HepG2 (cell line): Measurements from ENCODE around the gene SUDS3. TPM values are rescaled to one million over a fixed set of nuclear protein-coding genes. Genes with fewer than 3 reads are reported as not detected.

Experiments used
- ATAC-seq: fragments of 200-7000 bp; cut with Tn5 transposase; 3 replicates; pipeline ENCODE4 v1.9.1; 2020; ENCODE audit warnings: mild to moderate bottlenecking, moderate library complexity
- BruUV-seq: library from RNA; stranded (reverse); fragments of 400-500 nt; replicated peaks from 2 replicates; lab custom pipeline; 2021; lab: Mats Ljungman, UMichigan
- CTCF ChIA-PET: fragments of 300-600 bp; formaldehyde crosslinking; extraction: SDS; loops from one replicate; lab custom pipeline; 2021; ENCODE audit warnings: low total read pairs, inconsistent platforms, low intra/inter-chr PET ratio; lab: Yijun Ruan, JAX
- POLR2A ChIA-PET: fragments of 350-600 bp; sonication (Branson Sonifier 250); formaldehyde crosslinking; loops from one replicate; lab custom pipeline; 2020; ENCODE audit warnings: antibody characterized with exemption, inconsistent platforms; lab: Yijun Ruan, JAX
- DNase-seq: peaks from one replicate; pipeline ENCODE4 v3.0.0-alpha.2; 2015; ENCODE audit warnings: low spot score
- FAIRE-seq: peaks from 3 replicates; lab custom pipeline; 2011; peaks lifted over from hg19 to GRCh38; lab: Jason Lieb, UNC
- H2AFZ ChIP-seq: one replicate; pipeline ENCODE4 v1.6.1; 2011; ENCODE audit warnings: low read length, inconsistent platforms
- H3K27ac ChIP-seq: fragments of 300-600 bp; 3 replicates; pipeline ENCODE4 v1.8.0; 2011; ENCODE audit warnings: mixed run types, mild to moderate bottlenecking, mixed read lengths, low read length, inconsistent platforms; ENCODE audit not compliant: insufficient read depth; ENCODE audit errors: extremely low read length
- H3K27me3 ChIP-seq, 2 experiments: fragments of 200-600 bp in 1 of 2; 2 replicates in 1 of 2; 3 replicates in 1 of 2; pipeline versions ENCODE4 v1.6.0 to v1.8.0; 2011; ENCODE audit warnings: low read length in 2 of 2, mild to moderate bottlenecking in 2 of 2, moderate library complexity in 2 of 2, inconsistent platforms in 1 of 2; ENCODE audit not compliant: insufficient read depth in 2 of 2, control insufficient read depth in 1 of 2
- H3K36me3 ChIP-seq, 2 experiments: fragments of 200-600 bp in 1 of 2; replicated peaks in 1 of 2; 2 replicates in 1 of 2; 3 replicates in 1 of 2; pipeline versions ENCODE4 v1.5.1 to v1.8.0; 2011; ENCODE audit warnings: low read length in 2 of 2, inconsistent platforms in 1 of 2; ENCODE audit not compliant: insufficient read depth in 2 of 2, control insufficient read depth in 1 of 2
- H3K4me1 ChIP-seq: 2 replicates; pipeline ENCODE4 v1.5.1; 2012; ENCODE audit warnings: low read length, inconsistent platforms; ENCODE audit not compliant: insufficient read depth
- H3K4me2 ChIP-seq: 2 replicates; pipeline ENCODE4 v1.6.0; 2011; ENCODE audit warnings: low read depth, low read length, inconsistent platforms
- H3K4me3 ChIP-seq, 3 experiments: fragments of 200-600 bp in 1 of 3; sonication (generic), shearing (Covaris generic) in 1 of 3; replicated peaks in 1 of 3; 2 replicates each; pipeline ENCODE4 v1.5.1; 2011 to 2016; ENCODE audit warnings: low read length in 3 of 3, inconsistent platforms in 2 of 3, low read depth in 2 of 3, mild to moderate bottlenecking in 2 of 3, control low read depth in 1 of 3, mixed read lengths in 1 of 3; ENCODE audit not compliant: insufficient read depth in 1 of 3
- H3K79me2 ChIP-seq: one replicate; pipeline ENCODE4 v1.6.1; 2011; ENCODE audit warnings: low read length, inconsistent platforms; ENCODE audit not compliant: insufficient read depth
- H3K9ac ChIP-seq: 2 replicates; pipeline ENCODE4 v1.6.0; 2011; ENCODE audit warnings: mild to moderate bottlenecking, low read depth, low read length, inconsistent platforms; ENCODE audit not compliant: insufficient read depth
- H3K9me3 ChIP-seq: 2 replicates; pipeline ENCODE4 v1.5.1; 2012; ENCODE audit warnings: mild to moderate bottlenecking, low read length
- H4K20me1 ChIP-seq: 2 replicates; pipeline ENCODE4 v1.6.0; 2011; ENCODE audit warnings: inconsistent platforms, mild to moderate bottlenecking, low read length, moderate library complexity; ENCODE audit not compliant: insufficient read depth
- DBP ChIP-seq: sonication (generic); formaldehyde crosslinking; IDR thresholded peaks from 2 replicates; pipeline ENCODE4 v1.4.0; 2020; ENCODE audit warnings: missing genetic modification reagents; ENCODE audit errors: not compliant biosample characterization
- GFI1 ChIP-seq: sonication (generic); formaldehyde crosslinking; IDR thresholded peaks from 2 replicates; pipeline ENCODE4 v1.5.0; 2020; ENCODE audit warnings: missing genetic modification reagents, mild to moderate bottlenecking, borderline replicate concordance
- KDM5A ChIP-seq: fragments of 200-600 bp; sonication (generic); IDR thresholded peaks from 2 replicates; pipeline ENCODE4 v1.7.0; 2018; ENCODE audit warnings: antibody characterized with exemption, mild to moderate bottlenecking, low read length, borderline replicate concordance
- MIER3 ChIP-seq: IDR thresholded peaks from 2 replicates; pipeline ENCODE4 v1.6.1; 2016; ENCODE audit warnings: missing compliant biosample characterization, borderline replicate concordance
- PAF1 ChIP-seq: IDR thresholded peaks from 2 replicates; pipeline ENCODE4 v1.6.1; 2016; ENCODE audit warnings: missing genetic modification reagents, missing compliant biosample characterization
- RARA ChIP-seq: IDR thresholded peaks from 2 replicates; pipeline ENCODE4 v1.6.1; 2016; ENCODE audit warnings: missing genetic modification reagents, missing compliant biosample characterization
- REXO4 ChIP-seq: sonication (generic); formaldehyde crosslinking; IDR thresholded peaks from 2 replicates; pipeline ENCODE4 v1.8.0; 2022; ENCODE audit warnings: missing genetic modification reagents, mild to moderate bottlenecking, borderline replicate concordance
- SAP130 ChIP-seq: IDR thresholded peaks from 2 replicates; pipeline ENCODE4 v1.6.1; 2016; ENCODE audit warnings: low read depth
- SOX5 ChIP-seq: IDR thresholded peaks from 2 replicates; pipeline ENCODE4 v1.6.1; 2016; ENCODE audit warnings: borderline replicate concordance
- TSC22D2 ChIP-seq: sonication (generic); formaldehyde crosslinking; IDR thresholded peaks from 2 replicates; pipeline ENCODE4 v1.5.1; 2020; ENCODE audit warnings: missing genetic modification reagents, mild to moderate bottlenecking, borderline replicate concordance
- ZBTB37 ChIP-seq: sonication (generic); formaldehyde crosslinking; IDR thresholded peaks from 2 replicates; pipeline ENCODE4 v1.4.0; 2020; ENCODE audit warnings: mild to moderate bottlenecking, missing genetic modification reagents
- ZFP82 ChIP-seq: sonication (generic); formaldehyde crosslinking; IDR thresholded peaks from 2 replicates; pipeline ENCODE4 v1.5.1; 2020; ENCODE audit warnings: mild to moderate bottlenecking, missing genetic modification reagents, borderline replicate concordance
- ZNF260 ChIP-seq: sonication (generic); formaldehyde crosslinking; IDR thresholded peaks from 2 replicates; pipeline ENCODE4 v1.4.0; 2020; ENCODE audit warnings: missing genetic modification reagents, low read depth, mild to moderate bottlenecking, borderline replicate concordance
- ZNF501 ChIP-seq: sonication (generic); formaldehyde crosslinking; IDR thresholded peaks from 2 replicates; pipeline ENCODE4 v1.5.1; 2020; ENCODE audit warnings: mild to moderate bottlenecking, moderate library complexity, missing genetic modification reagents
- ZXDC ChIP-seq: sonication (generic); formaldehyde crosslinking; IDR thresholded peaks from 2 replicates; pipeline ENCODE4 v1.5.0; 2020; ENCODE audit warnings: mild to moderate bottlenecking, missing genetic modification reagents
- WGBS: methylation state at CpG from one replicate; pipeline ENCODE4 v1.1.6; 2017; ENCODE audit warnings: low lambda C conversion rate; 5-methylcytosine and 5-hydroxymethylcytosine counted together
- in situ Hi-C: cut with HindIII; loops from 2 replicates; pipeline ENCODE4 v1.10.0; 2017; ENCODE audit warnings: low pct_unique_long_range_greater_than_20kb; ENCODE audit not compliant: extremely low pct_ligation_motif_present
- intact Hi-C: fragments of 100-400 bp; cut with micrococcal nuclease; formaldehyde crosslinking; loops from one replicate; pipeline ENCODE4 v1.10.0; 2022; ENCODE audit not compliant: unreplicated experiment
- polyA plus RNA-seq, 8 experiments: library from polyadenylated mRNA; depleted of rRNA in 3 of 8; stranded (reverse) in 7 of 8; unstranded in 1 of 8; fragments of >200 nt; fragmentation: Illumina TruSeq in 4 of 8; extraction: Trizol in 4 of 8; gene quantifications; 2 replicates each; pipeline versions ENCODE4 v1.2.1 to v1.2.3, GENCODE V29; 2011 to 2016; ENCODE audit warnings: low read depth in 4 of 8, missing spikeins in 1 of 8, mixed read lengths in 1 of 8; ENCODE audit not compliant: insufficient read depth in 1 of 8
- total RNA-seq, 5 experiments: library from RNA; depleted of rRNA; stranded (reverse); fragments of >200 nt; fragmentation: Illumina TruSeq; extraction: Trizol; gene quantifications; 2 replicates each; pipeline ENCODE4 v1.2.3, GENCODE V29; 2016; ENCODE audit warnings: low read depth in 1 of 5
- TF ChIP-seq, protein P1 (sequence below): sonication (generic); formaldehyde crosslinking; IDR thresholded peaks from 2 replicates; pipeline ENCODE4 v1.4.0; 2020; ENCODE audit warnings: missing genetic modification reagents

SUDS3 gene
- total and polyA plus RNA-seq, 2 of the 13 experiments (the other 11 are each of a cell fraction or from before 2014, with no cell fraction given), result 20.2 to 33.1 TPM

DNA sequence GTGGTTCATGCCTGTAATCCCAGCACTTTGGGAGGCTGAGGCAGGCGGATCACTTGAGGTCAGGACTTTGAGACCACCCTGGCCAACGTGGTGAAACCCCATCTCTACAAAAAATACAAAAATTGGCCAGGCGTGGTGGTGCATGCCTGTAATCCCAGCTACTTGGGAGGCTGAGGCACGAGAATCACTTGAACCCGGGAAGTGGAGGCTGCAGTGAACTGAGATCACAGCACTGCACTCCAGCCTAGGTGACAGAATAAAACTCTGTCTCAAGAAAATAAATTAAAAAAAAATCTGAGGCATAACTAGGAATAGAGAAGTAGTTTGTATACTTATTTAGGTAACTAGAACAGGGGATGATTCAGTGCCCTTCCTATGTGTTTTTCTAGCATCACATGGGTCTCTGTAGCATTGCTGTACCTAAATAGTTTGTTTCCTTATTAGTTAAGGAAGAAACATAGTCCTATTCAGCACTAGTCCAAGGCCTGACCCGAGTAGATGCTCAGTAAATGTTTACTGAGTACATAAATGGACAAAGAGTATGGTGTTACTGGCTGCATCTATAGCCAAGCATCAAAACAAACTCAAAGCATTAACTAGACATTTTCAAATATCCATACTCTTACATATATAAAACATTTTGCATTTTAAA lies 25.3 kb upstream of the SUDS3 start (continued):
- TF ChIP-seq DBP (CRISPR knock-in tag) (no peak), SOX5 (CRISPR knock-in tag) (peak; percentile 65; the same call in 1 of the 2 replicates), ZXDC (no peak), RARA (peak; percentile 19; the same call in 1 of the 2 replicates), SAP130 (CRISPR knock-in tag) (peak; percentile 34; the same call in 1 of the 2 replicates), GFI1 (CRISPR knock-in tag) (no peak), MIER3 (CRISPR knock-in tag) (no peak)

DNA sequence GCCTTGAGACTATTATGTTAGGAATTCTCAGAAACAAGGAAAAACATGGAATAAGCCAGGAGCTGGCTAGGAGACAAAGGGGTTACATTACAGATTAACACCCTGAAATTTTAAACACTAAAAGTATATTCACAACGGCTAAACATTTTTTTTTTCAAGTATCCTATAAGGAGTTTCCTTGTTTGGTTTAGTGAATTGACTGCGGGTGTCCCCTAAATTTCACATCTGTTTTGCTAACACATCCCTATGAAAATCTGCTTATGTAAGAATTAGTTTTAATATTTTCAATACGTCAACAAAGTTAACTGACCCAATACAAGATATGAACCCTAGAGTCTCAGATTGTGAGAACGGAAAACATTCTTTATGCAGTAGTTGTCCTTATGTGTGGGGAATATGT lies 22.6 kb upstream of the SUDS3 start:
- no peak overlapping the region for H2AFZ ChIP-seq
- no peak overlapping the region for H3K4me2 ChIP-seq
- DNase-seq (no peak), ATAC-seq (no peak), FAIRE-seq (no peak)
- ChIA-PET POLR2A (interaction anchor here (0.6 kb wide), 1 partner anchor 22 kb away, joined by 3 read pairs; the partner anchor contains the start of gene SUDS3), CTCF (no interaction called here)
- in situ Hi-C loops, result no loop called here
- peak overlapping the region; percentile 30 for H3K27ac ChIP-seq
- H3K36me3 ChIP-seq, result no peaks in the 10 kb centered on the region
- H3K27me3 ChIP-seq, result no peaks in the 10 kb centered on the region
- 0 out of 2 replicates have a peak, but pooled peaks cover 7% of the 10 kb centered on the region for H4K20me1 ChIP-seq
- no peak overlapping the region for H3K9ac ChIP-seq
- peaks cover 5% of the 10 kb centered on the region; the same call in 1 of the 2 replicates for H3K9me3 ChIP-seq
- no peaks in the 10 kb centered on the region for H3K79me2 ChIP-seq
- H3K4me1 ChIP-seq, result peaks cover 50% of the 10 kb centered on the region
- intact Hi-C loops, result no loop called here
- H3K4me3 ChIP-seq, result no peak overlapping the region
- BruUV-seq, result no TSS peak
- 98% methylated on average over 4 of the region's 4 CpGs for WGBS
- TF ChIP-seq ZFP82, result no peak
- TF ChIP-seq TSC22D2, result no peak
- TF ChIP-seq, protein P1, sequence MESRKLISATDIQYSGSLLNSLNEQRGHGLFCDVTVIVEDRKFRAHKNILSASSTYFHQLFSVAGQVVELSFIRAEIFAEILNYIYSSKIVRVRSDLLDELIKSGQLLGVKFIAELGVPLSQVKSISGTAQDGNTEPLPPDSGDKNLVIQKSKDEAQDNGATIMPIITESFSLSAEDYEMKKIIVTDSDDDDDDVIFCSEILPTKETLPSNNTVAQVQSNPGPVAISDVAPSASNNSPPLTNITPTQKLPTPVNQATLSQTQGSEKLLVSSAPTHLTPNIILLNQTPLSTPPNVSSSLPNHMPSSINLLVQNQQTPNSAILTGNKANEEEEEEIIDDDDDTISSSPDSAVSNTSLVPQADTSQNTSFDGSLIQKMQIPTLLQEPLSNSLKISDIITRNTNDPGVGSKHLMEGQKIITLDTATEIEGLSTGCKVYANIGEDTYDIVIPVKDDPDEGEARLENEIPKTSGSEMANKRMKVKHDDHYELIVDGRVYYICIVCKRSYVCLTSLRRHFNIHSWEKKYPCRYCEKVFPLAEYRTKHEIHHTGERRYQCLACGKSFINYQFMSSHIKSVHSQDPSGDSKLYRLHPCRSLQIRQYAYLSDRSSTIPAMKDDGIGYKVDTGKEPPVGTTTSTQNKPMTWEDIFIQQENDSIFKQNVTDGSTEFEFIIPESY, result no peak
- no peak for TF ChIP-seq ZNF260
- no peak for TF ChIP-seq ZNF501
- no peak for TF ChIP-seq PAF1 (CRISPR knock-in tag)
- TF ChIP-seq KDM5A, result no peak
- no peak for TF ChIP-seq REXO4 (CRISPR knock-in tag)
- no peak for TF ChIP-seq ZBTB37 (CRISPR knock-in tag)
